Ammon's horn (tissue), 1 donor: Measurements from ENCODE around the gene ABLIM2.
A peak's percentile ranks its signal among the peaks of the same experiment; 100 is the strongest.

Source experiments
- DNase-seq: peaks from one replicate; pipeline ENCODE4 v3.0.0-alpha.2; 2016; ENCODE audit warnings: low spot score

ABLIM2 gene

DNA sequence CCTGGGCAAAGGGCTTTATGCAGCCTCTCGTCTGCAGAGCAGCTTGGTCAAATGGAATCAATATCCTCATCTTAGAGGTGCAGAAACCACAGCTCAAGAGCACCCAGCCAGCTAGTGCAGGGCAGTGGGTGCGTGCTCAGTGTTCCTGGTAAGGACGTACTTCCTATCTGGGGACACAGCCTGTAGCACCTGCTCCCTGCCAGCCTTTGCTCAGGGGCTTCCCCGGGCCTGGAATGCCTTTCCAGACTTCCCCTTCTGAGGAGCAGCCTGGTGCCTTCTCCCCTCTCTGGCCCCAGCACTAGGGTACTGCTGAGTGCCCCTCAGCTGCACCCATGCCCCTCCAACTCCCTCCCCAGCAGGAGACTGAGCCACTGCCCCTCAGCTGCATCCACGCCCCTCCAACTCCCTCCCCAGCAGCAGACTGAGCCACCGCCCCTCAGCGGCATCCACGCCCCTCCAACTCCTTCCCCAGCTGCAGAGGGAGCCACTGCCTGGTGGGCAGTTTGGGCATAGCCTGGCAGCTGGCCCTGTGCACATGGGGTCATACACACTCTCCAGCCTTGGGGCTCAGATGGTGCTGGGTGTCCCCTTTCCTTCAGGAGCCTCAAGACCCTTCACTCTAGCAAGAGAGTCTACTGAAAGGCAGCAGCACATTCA, 176.7 kb downstream of the ABLIM2 start:
- DNase-seq: no peak

DNA sequence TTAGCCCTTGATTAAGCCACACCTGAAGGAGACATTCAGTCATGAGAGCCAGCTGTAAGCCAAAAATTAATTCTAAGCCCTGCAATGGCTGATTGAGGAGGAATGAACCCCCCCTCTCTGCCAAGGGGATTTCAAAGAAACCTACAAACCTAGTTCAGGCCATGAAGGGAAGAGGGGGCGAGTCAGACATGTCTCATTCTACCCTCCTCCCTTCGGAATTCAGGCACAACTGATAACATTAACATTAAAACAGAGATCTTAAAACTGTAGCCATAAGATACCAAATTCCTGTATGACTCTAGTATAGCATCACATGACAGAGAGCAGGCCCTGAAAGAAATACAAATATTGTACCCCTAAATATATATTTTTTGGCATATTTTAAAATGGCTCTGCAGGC, 178.6 kb downstream of the ABLIM2 start:
- no peak for DNase-seq

DNA sequence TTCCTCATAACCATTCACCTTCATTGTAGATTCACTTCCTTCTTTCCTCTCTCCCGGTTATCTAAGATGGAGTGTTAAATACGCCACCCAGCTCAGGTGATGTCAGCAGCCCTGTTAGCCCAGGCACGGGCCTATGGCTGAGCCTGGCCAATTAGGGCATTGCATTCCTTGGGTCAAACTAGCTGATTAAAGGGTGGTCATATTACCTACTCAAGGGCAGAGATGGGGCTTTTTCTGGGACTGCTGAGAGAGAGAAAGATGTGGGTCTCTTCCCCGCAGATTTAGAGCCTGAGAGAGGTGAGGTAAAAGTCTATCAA, 179.0 kb downstream of the ABLIM2 start:
- DNase-seq: no peak

DNA sequence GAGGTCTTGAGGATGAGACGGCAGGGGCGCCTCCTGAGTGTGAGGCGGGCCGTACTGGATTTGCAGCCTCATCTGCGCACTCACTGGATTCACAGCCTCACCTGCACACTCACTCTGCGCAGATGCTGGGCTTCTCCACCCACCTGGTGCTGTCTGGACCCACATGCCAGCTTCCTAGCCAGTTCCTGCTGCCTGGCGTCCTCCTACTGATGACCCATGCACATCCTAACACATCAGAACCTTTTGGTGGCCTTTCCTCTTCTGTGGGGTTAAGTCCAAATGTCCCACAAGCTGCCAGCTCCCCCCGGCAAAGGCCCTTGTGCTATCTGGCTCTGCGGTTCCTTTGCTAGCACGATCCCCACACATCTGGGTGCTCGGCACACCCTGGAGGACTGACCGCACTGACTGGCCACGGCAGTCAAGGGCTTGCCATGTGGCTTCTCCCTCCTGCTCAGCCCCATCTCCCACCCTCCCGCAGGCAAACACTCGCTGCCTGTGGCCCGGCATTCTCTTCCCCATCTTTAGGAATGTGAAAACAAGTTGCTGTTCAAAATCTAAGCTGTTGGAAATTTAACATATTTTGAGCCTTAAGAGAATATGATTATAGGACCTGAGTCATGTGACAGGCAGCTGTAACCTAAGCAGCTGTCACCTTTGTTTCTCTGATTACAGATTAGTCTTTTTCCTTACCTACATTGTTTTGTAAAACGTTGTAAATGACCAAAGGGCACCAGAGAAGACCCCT, 179.5 kb downstream of the ABLIM2 start:
- no peak for DNase-seq

DNA sequence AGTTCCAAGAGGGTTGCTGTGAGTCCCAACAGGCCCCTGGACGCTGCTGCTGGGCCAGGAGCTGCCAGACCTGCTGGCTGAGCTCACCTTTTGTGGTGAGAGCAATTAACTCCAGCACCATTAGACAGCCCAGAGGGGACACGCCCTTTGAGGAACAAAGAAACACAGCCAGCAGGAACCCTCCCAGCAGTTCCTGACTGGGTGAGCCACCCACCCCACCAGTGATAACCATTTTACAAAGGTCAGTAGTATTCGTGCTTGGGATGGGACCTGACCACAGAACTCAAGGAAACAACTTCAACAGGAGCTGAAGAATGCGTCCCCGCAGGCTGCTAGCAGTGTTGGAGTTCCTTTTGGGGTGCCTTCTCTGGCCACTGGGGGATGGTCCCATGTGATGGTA, 180.1 kb downstream of the ABLIM2 start:
- DNase-seq: no peak

DNA sequence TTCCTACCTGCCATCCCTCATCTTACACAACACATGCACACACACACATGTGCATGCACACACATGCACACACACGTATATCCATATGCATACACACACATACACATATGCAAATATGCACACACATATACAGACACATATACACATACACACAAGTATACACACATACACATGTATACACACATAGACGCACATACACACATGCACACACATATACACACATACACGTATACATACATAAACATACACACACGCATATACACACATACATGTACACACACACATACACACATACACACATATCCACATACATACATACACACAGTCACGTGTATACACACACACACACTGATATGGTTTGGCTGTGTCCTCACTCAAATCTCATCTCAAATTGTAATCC, 182.0 kb downstream of the ABLIM2 start:
- DNase-seq: no peak

DNA sequence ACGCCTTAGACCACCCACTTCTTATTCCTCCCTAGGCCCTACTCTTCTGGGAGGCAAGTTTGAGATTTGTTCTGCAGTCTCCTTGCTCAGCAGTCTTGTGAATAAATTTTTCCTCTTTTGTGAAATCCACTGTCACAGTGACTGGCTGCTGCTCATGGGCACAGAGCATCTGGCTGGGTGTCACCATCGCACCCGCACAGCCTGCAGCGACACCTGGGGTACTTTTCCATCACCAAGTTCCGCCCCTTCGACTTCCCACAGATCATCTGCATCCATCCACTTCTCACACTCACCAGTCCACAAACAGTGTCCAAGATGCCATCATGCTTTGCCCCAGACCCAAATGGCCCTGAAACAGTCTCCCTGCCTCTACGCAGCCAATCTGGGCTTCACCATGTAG, 182.6 kb downstream of the ABLIM2 start:
- DNase-seq: peak; percentile 35

DNA sequence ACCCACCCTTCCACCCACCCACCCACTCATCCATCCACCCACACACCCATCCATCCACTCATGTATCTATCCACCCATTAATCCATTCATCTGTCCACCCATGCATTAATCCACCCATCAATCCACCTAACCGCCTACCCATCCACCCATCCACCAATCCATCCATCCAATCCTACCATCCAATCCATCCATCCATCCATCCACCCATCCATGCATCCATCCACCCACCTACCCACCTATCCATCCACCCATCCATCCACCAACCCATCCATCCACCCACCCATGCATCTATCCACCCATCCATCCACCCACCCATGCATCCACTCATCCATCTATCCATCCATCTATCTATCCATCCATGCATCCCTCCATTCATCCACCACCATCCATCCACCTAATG, 184.2 kb downstream of the ABLIM2 start:
- no peak for DNase-seq

DNA sequence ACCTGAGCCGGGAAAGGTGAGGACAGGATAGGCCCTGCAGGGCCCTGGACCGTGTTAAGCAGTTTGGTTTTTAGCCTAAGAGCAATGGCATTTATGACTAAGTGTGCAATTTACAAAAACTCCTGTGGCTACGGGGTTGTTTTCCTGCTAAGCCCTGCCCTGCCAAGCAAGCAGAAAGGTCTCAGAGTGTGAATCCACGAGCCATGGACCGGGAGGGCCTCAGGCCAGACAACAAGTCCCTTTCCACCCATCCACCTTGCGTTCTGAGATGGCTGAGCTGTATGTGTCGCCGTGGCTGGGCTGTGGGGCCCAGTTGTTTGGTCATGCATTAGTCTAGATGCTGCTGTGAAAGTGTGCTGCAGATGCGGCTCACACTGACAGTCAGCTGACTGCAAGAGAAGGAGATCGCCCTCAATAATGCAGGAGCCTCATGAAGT, 185.1 kb downstream of the ABLIM2 start:
- no peak for DNase-seq

DNA sequence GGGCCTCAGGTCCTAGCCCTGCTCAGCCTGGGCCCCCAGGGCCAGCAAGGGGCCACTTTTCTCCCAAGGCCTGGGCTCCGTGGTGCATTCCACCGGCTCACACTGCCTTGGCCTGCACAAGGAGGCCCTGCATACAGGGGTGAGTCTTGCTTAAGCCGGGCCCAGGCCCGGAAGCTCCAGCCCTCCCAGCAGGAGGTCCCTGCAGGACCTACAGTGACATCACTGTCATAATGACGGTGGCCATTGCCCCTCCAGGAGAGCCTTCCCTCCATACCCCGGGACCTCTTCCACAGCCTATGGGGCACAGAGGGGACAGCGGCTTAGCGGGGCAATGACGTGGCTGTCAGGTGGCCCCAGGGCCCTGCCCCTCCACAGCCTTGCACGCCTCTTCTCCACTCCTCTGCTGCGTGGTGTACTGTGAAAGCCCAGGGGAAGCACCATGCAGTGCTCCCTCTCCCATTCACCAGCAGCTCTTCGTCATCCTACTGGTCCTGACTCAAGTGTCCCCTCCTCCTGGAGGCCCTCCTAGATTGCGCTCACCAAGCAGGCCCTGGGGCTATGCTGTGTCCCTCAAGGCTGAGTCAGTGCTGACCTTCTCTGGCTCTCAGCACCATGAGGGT, 186.6 kb downstream of the ABLIM2 start:
- DNase-seq: no peak

DNA sequence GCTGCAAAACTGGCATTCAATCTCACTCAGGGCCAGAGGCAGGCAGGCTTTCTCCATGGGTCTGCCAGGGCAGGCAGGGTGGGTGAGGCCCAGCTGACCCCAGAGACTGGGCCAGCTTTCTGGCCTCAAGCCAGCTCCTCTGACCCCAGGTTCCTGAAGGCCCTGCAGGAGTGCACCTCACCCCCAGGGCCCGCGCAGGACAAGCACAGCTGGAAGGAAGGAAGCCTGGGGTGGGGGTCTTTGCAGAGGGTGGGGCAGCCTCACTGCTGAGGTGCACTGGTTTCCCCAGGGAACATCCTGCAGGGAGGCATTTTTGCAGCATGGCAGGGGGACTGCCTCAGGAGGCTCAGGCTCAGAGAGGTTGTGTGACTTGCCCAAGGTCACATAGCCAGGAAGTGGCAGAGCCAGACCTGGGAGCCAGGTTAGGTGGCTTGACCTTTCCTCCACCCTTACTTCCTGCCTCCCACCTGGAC, 187.4 kb downstream of the ABLIM2 start:
- no peak for DNase-seq

DNA sequence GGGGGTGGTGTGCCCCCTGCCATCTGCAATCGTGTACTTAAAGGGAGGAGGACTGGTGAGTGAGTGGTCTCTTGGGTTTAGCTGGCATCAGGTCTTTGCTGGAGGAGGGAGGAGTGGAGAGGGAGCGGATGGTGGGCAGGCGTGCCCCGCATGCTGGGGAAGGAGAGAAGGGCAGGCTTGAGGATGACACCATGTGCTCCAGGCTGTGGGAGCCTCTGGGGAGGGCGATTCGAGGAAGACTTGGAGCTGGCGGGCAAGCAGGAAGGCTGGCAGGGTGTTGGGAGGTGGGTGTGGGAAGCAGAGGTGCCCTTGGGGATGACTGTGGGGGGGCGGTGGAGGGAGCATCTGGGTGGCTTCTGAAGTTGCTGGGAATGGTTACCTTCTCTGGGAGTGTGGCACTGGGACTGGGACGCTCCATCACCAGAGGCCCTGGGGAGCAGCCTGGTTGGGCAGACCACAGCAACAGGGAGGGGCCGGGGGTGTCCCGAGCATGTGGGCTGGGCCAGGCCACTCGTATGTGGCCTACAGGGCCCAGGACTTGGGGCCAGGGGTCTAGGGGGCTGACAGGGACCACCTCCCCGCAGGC, 188.2 kb downstream of the ABLIM2 start:
- DNase-seq: no peak

DNA sequence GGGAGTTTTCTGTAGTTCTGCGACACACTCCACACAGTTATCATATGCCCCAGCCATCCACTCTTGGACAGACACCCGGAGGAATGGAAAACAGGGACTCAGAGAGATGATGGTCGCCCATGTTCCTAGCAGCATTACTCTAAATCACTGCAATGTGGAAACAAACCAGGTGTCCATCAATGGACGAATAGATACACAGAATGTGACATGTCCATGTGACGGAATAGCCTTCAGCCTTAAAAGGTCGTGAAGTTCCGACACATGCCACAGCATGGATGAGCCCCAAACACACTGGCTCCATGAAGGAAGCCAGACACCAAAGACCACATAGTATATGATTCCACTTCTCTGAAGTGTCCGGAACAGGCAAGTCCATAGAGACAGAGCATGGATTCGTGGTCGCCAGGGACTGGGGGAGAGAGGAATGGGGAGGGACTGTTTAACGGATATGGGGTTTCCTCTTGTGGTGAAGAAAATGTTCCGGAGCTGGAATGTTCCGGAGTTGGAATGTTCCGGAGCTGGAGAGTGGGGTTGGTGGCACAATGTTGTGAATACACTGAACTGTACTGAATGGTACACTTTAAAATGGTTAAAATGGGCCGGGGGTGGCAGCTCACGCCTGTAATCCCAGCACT, 190.2 kb downstream of the ABLIM2 start:
- no peak for DNase-seq

DNA sequence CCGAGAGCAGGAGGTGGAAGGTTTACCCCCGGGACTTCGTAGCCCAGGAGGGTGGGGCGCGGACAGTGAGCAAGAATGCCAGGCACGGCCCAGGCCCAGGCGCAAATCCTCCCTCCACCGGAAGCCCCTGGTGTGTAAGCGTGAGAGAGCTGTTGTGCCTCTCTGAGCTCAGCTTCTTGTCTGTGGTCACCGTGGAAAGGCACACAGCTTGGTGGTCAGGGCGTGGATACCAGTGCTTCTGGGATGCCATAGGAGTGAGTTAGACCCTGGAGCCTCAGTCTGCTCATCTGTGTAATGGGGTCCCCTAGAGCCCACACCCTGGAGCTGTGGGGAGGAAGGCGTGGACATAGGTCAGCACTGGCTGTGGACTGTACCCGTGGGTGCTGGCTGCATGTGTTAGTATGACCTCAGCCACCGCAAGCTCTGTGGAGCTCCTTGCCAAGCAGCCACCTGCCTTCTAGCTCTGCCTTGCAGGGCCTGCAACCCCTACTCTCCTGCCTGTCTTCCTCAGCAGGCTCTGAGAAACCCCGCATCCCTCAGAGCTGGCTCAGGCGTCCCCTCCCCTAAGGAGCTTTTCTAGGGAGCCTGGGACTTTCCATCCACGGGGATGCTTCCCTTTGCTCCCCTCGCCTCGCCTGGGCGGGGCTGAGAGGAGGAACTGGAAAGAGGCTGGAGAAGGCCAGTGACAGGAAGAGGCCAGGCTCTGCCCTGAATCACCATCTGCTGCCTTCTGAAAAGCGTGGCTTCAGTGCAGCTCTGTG, 190.9 kb downstream of the ABLIM2 start:
- DNase-seq: no peak

DNA sequence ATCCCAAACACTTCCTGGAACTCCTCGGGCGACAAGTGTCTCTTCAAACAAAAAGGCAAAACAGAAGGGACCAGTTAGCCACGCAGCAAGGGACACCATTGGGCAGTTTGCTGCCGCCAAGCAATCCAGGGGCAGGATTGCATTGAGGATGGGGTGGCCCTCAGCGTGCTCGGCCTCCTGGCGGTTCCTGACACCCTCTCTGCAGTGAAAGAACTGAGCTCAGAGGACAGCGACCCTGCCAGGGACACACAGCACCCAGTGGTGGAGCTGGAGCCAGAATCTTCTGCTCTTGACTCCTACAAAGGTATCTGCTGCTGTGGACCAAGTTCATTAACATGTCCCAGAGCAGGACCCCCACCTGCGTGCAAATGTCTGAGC, 191.6 kb downstream of the ABLIM2 start:
- DNase-seq: no peak

DNA sequence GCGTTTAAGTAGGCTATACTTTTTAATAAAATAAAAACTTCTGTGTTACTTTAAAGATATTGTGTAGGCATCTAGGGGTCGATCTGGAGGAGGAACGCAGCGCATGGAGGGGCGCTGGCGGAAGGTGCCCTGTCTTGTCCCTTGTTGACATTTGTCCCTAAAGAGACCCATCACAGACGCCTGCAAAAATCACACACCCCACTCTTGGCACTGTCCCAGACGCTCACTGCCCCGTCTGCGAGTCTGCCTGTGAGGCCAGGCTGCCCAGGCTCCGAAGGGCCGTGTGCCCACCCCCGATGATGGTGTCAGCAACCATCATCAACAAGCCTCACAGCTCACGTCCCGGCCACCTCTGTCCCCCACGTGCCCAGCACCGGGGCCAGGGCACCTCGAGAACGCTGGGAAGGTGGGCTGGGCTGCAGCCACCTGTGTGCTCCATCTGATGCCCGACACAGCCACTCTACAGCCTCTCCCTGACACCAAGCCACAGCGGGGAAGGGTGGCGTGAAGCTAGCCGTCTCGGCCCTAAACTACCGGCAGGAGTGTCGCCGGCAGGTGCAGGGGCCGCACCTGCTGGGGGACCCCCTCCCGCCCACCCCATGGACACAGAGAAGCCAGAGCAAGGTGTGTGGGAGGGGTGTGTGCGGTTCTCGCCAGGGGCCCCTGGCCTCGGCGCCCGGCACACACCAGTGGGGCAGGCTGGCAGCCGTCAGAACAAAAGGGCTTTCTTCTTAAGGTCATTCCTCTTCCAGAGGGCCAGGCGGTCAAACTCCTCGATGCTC, 192.1 kb downstream of the ABLIM2 start:
- no peak for DNase-seq

DNA sequence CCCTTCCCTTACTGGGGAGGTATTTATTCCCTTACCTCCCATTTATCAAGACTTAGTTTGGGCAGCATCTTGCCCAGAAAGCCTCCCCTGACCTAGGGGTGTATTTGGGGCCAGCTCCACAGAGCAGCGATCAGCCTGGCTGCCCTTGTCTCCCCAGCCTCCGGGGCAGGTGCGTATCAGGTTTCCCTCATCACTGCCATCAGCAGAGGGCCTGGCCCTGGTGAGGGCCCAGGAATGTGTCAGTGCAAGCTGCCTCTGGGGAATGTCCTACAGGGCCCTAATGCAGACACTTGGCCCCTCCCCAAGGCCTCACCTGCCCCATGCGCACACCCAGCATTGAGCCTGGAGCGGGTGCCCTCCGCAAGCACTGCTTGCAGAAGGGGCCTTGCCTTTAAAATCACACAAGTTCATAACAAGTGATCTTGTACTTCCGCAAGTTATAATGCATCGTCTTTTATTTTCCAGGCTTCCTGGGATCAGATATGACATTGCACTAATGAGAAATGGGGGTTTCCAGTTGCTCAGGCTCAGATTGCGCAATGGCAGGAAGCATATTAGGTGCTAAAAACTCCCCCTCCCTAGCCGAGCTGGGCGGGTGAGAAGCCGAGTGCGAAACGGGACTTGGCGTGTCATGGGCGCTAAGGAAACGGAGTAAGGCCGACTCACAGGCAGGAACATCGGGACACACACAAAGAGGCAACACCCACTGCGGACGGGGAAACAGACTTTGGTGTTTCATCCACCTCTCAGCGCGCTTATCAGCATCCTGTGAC, 193.5 kb downstream of the ABLIM2 start:
- DNase-seq: no peak

DNA sequence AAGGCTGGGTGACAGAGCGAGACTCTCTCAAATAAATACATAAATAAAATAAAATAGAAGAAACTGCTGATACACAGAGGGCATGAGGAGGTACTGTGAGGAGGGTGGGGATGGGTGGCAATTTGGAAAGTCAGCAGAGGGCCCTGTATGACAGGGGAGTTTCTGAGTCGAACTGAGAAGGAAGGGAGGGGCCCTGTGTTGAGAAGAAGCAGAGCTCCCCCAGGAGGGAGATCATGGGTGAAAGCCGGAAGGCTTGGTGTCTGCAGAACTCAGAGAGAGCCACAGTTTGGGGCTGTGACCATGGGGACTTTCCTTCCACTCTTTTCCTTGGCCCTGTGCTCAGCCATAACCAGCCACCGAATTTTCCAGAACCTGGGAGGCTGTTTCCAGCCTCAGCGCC, 194.2 kb downstream of the ABLIM2 start:
- DNase-seq: no peak

DNA sequence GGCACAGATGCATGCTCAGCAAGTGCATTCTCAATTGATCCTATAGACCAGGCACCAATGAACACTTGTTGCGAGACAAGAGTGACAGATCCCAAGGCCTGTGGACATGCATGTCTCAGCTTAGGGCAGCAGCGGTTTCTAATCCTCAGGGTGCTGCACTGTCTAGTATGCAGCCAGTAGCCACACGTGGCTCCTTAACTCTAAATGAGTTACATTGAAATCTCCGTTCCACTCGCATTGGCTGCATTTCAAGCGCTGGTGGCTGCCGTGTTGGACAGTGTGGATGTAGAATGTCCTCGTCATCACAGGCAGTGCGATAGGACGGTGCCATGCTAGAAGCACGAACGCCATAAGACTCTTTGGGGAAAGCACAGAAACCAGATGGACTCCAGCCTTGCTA, 194.9 kb downstream of the ABLIM2 start:
- no peak for DNase-seq
